ENCODE measurements around the gene RXFP4. TPM values are rescaled to one million over a fixed set of nuclear protein-coding genes. Genes with fewer than 3 reads are reported as not detected.

RXFP4 gene
- total and polyA plus RNA-seq, 9 of the 15 experiments (the other 6 are each of a cell fraction or from before 2014, with no cell fraction given) = 0.64 TPM; not detected in 8

DNA sequence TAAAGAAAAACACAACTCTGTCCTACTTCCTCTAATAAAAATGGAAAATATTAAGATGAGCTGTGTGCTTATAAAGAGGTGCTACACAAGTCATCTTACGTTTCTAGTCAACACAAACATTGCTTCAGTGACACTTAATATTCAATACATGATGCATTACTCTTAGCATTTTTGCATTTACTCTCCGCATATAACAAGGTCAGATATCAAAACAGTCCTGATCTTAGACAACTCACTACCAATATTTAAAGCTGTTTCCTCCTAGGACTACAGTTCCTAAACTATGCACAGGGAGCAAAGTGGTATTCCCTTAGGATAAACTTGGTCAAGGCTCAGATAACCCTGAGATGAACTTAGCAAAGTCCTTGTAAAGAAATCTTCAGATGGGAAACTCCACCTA, 42.5 kb upstream of the RXFP4 start:
- POLR2A ChIA-PET = interaction anchor here (1.2 to 2.0 kb wide), 3 partner anchors 11 to 56 kb away, joined by 3 to 5 read pairs (median 5); no protein-coding TSS in a partner anchor
- peaks cover 62% of the 10 kb centered on the region for H3K36me3 ChIP-seq (ENCODE audit: control insufficient read depth, insufficient read depth, low read length)
- TF ChIP-seq ZSCAN32 (CRISPR knock-in tag; IDR thresholded peaks at IDR 0.05) (no peak), ZNF398 (CRISPR knock-in tag; IDR thresholded peaks at IDR 0.05) (no peak), ZNF12 (CRISPR knock-in tag; IDR thresholded peaks at IDR 0.05) (no peak), SMARCB1 (IDR thresholded peaks at IDR 0.05; ENCODE audit: insufficient read length, low read depth) (no peak), ZSCAN29 (IDR thresholded peaks at IDR 0.05) (no peak), DACH1 (IDR thresholded peaks at IDR 0.05; ENCODE audit: partially characterized antibody) (no peak), HNRNPH1 (optimal IDR thresholded peaks at IDR 0.05; ENCODE audit: low read depth, low read length) (no peak)
- TF ChIP-seq, protein P1, sequence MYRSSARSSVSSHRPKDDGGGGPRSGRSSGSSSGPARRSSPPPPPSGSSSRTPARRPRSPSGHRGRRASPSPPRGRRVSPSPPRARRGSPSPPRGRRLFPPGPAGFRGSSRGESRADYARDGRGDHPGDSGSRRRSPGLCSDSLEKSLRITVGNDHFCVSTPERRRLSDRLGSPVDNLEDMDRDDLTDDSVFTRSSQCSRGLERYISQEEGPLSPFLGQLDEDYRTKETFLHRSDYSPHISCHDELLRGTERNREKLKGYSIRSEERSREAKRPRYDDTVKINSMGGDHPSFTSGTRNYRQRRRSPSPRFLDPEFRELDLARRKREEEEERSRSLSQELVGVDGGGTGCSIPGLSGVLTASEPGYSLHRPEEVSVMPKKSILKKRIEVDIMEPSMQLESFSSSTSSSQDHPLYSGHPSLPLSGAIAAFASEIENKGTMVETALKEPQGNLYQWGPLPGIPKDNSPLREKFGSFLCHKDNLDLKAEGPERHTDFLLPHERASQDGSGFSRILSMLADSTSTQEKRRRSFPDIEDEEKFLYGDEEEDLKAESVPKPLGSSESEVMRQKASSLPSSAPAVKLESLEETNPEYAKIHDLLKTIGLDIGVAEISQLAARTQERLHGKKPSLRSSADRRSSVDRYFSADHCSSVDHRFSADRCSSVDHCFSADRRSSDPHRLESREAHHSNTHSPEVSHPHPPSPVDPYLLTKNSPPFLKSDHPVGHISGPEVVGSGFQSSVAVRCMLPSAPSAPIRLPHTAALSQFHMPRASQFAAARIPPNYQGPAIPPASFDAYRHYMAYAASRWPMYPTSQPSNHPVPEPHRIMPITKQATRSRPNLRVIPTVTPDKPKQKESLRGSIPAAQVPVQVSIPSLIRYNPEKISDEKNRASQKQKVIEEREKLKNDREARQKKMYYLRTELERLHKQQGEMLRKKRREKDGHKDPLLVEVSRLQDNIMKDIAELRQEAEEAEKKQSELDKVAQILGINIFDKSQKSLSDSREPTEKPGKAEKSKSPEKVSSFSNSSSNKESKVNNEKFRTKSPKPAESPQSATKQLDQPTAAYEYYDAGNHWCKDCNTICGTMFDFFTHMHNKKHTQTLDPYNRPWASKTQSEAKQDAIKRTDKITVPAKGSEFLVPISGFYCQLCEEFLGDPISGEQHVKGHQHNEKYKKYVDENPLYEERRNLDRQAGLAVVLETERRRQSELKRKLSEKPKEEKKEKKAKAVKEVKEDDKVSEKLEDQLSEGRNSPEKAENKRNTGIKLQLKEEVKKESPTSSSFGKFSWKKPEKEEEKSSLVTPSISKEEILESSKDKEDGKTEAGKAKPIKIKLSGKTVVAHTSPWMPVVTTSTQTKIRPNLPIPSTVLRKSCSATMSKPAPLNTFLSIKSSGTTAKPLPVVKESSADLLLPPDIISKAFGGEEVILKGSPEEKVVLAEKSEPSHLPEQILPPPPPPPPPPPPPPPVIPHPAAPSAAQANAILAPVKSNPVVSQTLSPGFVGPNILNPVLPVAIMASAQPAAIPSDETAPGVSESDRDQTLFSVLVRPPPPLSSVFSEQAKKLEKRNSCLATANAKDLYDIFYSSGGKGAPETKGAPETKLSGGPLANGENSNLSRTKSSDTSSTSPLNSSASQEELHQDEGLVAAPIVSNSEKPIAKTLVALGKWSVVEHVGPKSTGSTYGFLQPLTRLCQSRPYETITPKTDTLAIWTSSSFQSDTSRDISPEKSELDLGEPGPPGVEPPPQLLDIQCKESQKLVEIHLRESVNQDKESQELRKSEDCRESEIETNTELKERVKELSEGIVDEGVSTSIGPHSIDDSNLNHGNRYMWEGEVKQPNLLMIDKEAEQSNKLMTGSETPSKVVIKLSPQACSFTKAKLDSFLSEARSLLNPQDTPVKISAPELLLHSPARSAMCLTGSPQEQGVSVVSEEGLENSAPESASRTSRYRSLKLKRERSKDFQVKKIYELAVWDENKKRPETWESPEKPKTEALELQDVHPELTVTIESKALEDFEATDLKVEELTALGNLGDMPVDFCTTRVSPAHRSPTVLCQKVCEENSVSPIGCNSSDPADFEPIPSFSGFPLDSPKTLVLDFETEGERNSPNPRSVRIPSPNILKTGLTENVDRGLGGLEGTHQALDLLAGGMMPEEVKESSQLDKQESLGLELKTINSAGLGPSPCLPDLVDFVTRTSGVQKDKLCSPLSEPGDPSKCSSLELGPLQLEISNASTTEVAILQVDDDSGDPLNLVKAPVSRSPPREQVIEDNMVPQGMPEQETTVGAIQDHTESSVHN (IDR thresholded peaks at IDR 0.05; ENCODE audit: borderline replicate concordance in 1 of 2, low read depth in 1 of 2) = no peak

More for the DNA sequence above, 42.5 kb upstream of the RXFP4 start:
- Histone ChIP-seq H3K4me1 (replicated peaks in 1 of 2; ENCODE audit: control insufficient read depth in 2 of 2, insufficient read depth in 2 of 2, low read length in 2 of 2) (peaks cover 3 to 14% of the 10 kb centered on the region in 2 experiments; a peak in 3 of 5 replicates), H3K4me3 (no peak overlapping the region), H3K9me3 (replicated peaks; ENCODE audit: control insufficient read depth, insufficient read depth, low read depth, low read length) (no peaks in the 10 kb centered on the region), H3K9me1 (ENCODE audit: control insufficient read depth, insufficient read depth, low read length) (no peaks in the 10 kb centered on the region), H3K4me2 (ENCODE audit: insufficient read depth, low read length) (no peak overlapping the region), H3K9ac (ENCODE audit: insufficient read depth in 1 of 2, low read depth in 2 of 2, low read length in 2 of 2) (no peak overlapping the region), H3K27ac (ENCODE audit: extremely low read depth, low read depth, low read length) (no peak overlapping the region), H4K20me1 (replicated peaks; ENCODE audit: control insufficient read depth, insufficient read depth, low read length) (no peaks in the 10 kb centered on the region), H2AFZ (ENCODE audit: low read depth, low read length) (no peak overlapping the region), H3K27me3 (ENCODE audit: control insufficient read depth in 2 of 2, insufficient read depth in 2 of 2, low read length in 2 of 2) (no peaks in the 10 kb centered on the region), H3K79me2 (ENCODE audit: control insufficient read depth, insufficient read depth, low read length) (no peaks in the 10 kb centered on the region)
- intact Hi-C loops (cut with micrococcal nuclease) (no loop called here), in situ Hi-C loops (cut with MboI) (no loop called here)
- FAIRE-seq = no peak
- BruUV-seq (replicated peaks) = no TSS peak
- DNase-seq (ENCODE audit: extremely low read depth in 1 of 4, low spot score in 3 of 4) = no peak
- ATAC-seq = no peak
- CTCF ChIA-PET (ENCODE audit: low intra/inter-chr PET ratio) = no interaction called here
- WGBS (ENCODE audit: insufficient coverage, low coverage, missing lambda C conversion rate) = 97% methylated on average over 2 of the region's 2 CpGs
